ENCODE results near the gene FARS2. TPM values are rescaled to one million over a fixed set of nuclear protein-coding genes. Genes with fewer than 3 reads are reported as not detected.

The FARS2 gene
- polyA plus RNA-seq, 1 of the 3 experiments (the other 2 are of a cell fraction): 12.5 TPM

GRCh38 chr6:5459346-5459745, 198.0 kb downstream of the FARS2 start:
- CTCF ChIA-PET: interaction anchor here (0.6 to 3.3 kb wide), 2 partner anchors 11 to 24 kb away, joined by 3 to 26 read pairs; no protein-coding TSS in a partner anchor
- H3F3A ChIP-seq (replicated peaks; ENCODE audit: insufficient read depth): no peaks in the 10 kb centered on the region
- H3K4me2 ChIP-seq: no peak overlapping the region
- DNase-seq: no peak
- H3K9ac ChIP-seq: no peak overlapping the region
- no peaks in the 10 kb centered on the region for H3K36me3 ChIP-seq (replicated peaks in 1 of 2; ENCODE audit: control insufficient read depth in 1 of 2, insufficient read depth in 2 of 2, low read length in 1 of 2)
- no peaks in the 10 kb centered on the region for H3K27me3 ChIP-seq (ENCODE audit: insufficient read depth)
- WGBS (ENCODE audit: low lambda C conversion rate): 95% methylated on average over 5 of the region's 5 CpGs
- H3K4me1 ChIP-seq (ENCODE audit: control insufficient read depth in 1 of 2, insufficient read depth in 2 of 2, low read depth in 1 of 2, low read length in 1 of 2): peaks cover 9 to 14% of the 10 kb centered on the region in 2 experiments; a peak in 3 of 4 replicates
- H3K9me3 ChIP-seq: no peaks in the 10 kb centered on the region
- no peak for TF ChIP-seq NFIC (IDR thresholded peaks at IDR 0.05; ENCODE audit: borderline replicate concordance)
- no peak for TF ChIP-seq MXI1 (IDR thresholded peaks at IDR 0.05; ENCODE audit: low read depth, low read length)
- no peak for TF ChIP-seq NRF1 (IDR thresholded peaks at IDR 0.05; ENCODE audit: low read depth, low read length)
- TF ChIP-seq JUND (IDR thresholded peaks at IDR 0.05): no peak
- TF ChIP-seq TEAD4 (IDR thresholded peaks at IDR 0.05; ENCODE audit: borderline replicate concordance, insufficient read depth): no peak
- no peaks in the 10 kb centered on the region for H4K20me1 ChIP-seq (ENCODE audit: insufficient read depth)
- H3K27ac ChIP-seq (ENCODE audit: low read depth in 2 of 2, low read length in 1 of 2): no peak overlapping the region
- H2AFZ ChIP-seq (ENCODE audit: low read depth): no peak overlapping the region
- no peak overlapping the region for H3K4me3 ChIP-seq (ENCODE audit: low read depth in 2 of 2, low read length in 1 of 2)
- no peaks in the 10 kb centered on the region for H3K9me2 ChIP-seq
- H3K79me2 ChIP-seq (ENCODE audit: insufficient read depth): no peaks in the 10 kb centered on the region
- POLR2A ChIA-PET: no interaction called here

GRCh38 chr6:5461365-5461764, 200.1 kb downstream of the FARS2 start:
- POLR2A ChIA-PET: no interaction called here

GRCh38 chr6:5462856-5463255, 201.5 kb downstream of the FARS2 start:
- ChIA-PET POLR2A (no interaction called here), CTCF (interaction anchor here (3.2 kb wide), 1 partner anchor 8 kb away, joined by 23 read pairs; no protein-coding TSS in a partner anchor)
- Histone ChIP-seq H3F3A (replicated peaks; ENCODE audit: insufficient read depth) (peaks cover 5% of the 10 kb centered on the region), H3K9ac (no peak overlapping the region), H2AFZ (ENCODE audit: low read depth) (no peak overlapping the region), H3K9me2 (no peaks in the 10 kb centered on the region), H3K4me2 (no peak overlapping the region), H3K79me2 (ENCODE audit: insufficient read depth) (no peaks in the 10 kb centered on the region), H3K4me1 (ENCODE audit: control insufficient read depth in 1 of 2, insufficient read depth in 2 of 2, low read depth in 1 of 2, low read length in 1 of 2) (peaks cover 9 to 15% of the 10 kb centered on the region in 2 experiments; a peak in 2 of 4 replicates), H4K20me1 (ENCODE audit: insufficient read depth) (no peaks in the 10 kb centered on the region), H3K4me3 (ENCODE audit: low read depth in 2 of 2, low read length in 1 of 2) (no peak overlapping the region), H3K27ac (ENCODE audit: low read depth in 2 of 2, low read length in 1 of 2) (no peak overlapping the region), H3K27me3 (ENCODE audit: insufficient read depth) (no peaks in the 10 kb centered on the region), H3K9me3 (no peaks in the 10 kb centered on the region), H3K36me3 (replicated peaks in 1 of 2; ENCODE audit: control insufficient read depth in 1 of 2, insufficient read depth in 2 of 2, low read length in 1 of 2) (no peaks in the 10 kb centered on the region)
- WGBS (ENCODE audit: low lambda C conversion rate): 91% methylated on average over 6 of the region's 6 CpGs
- no peak for DNase-seq
- TF ChIP-seq FOXJ3 (CRISPR knock-in tag; IDR thresholded peaks at IDR 0.05): no peak
- TF ChIP-seq PBX3 (IDR thresholded peaks at IDR 0.05): no peak
- TF ChIP-seq MEF2A (IDR thresholded peaks at IDR 0.05; ENCODE audit: borderline replicate concordance, low read depth): no peak

More at GRCh38 chr6:5461365-5461764, 200.1 kb downstream of the FARS2 start:
- 92% methylated on average over 2 of the region's 2 CpGs for WGBS (ENCODE audit: low lambda C conversion rate)
- no peaks in the 10 kb centered on the region for H4K20me1 ChIP-seq (ENCODE audit: insufficient read depth)
- H3K9me3 ChIP-seq: no peaks in the 10 kb centered on the region
- H3K9me2 ChIP-seq: no peaks in the 10 kb centered on the region
- CTCF ChIA-PET: interaction anchor here (3.2 kb wide), 1 partner anchor 10 kb away, joined by 23 read pairs; no protein-coding TSS in a partner anchor
- no peak overlapping the region for H3K9ac ChIP-seq
- H3K27me3 ChIP-seq (ENCODE audit: insufficient read depth): no peaks in the 10 kb centered on the region
- H3K27ac ChIP-seq (ENCODE audit: low read depth in 2 of 2, low read length in 1 of 2): no peak overlapping the region
- H3K4me2 ChIP-seq: no peak overlapping the region
- no peak overlapping the region for H2AFZ ChIP-seq (ENCODE audit: low read depth)
- peaks cover 16 to 19% of the 10 kb centered on the region in 2 experiments; a peak in 3 of 4 replicates for H3K4me1 ChIP-seq (ENCODE audit: control insufficient read depth in 1 of 2, insufficient read depth in 2 of 2, low read depth in 1 of 2, low read length in 1 of 2)
- TF ChIP-seq NRF1 (IDR thresholded peaks at IDR 0.05; ENCODE audit: low read depth, low read length): no peak
- no peak for TF ChIP-seq PBX3 (IDR thresholded peaks at IDR 0.05)
- TF ChIP-seq TAF1 (IDR thresholded peaks at IDR 0.05; ENCODE audit: borderline replicate concordance, low read depth, low read length): no peak
- TF ChIP-seq POLR2AphosphoS5 (IDR thresholded peaks at IDR 0.05; ENCODE audit: low read depth, low read length): no peak
- no peak overlapping the region for H3K4me3 ChIP-seq (ENCODE audit: low read depth in 2 of 2, low read length in 1 of 2)
- no peak for DNase-seq
- H3F3A ChIP-seq (replicated peaks; ENCODE audit: insufficient read depth): peaks cover 5% of the 10 kb centered on the region
- no peaks in the 10 kb centered on the region for H3K79me2 ChIP-seq (ENCODE audit: insufficient read depth)
- no peaks in the 10 kb centered on the region for H3K36me3 ChIP-seq (replicated peaks in 1 of 2; ENCODE audit: control insufficient read depth in 1 of 2, insufficient read depth in 2 of 2, low read length in 1 of 2)
